ENCODE measurements around the gene TAF11L13.
A peak's percentile ranks its signal among the peaks of the same experiment; 100 is the strongest.
"Not testable (repeated sequence)": the region's sequence is repeated elsewhere in the genome, so short reads cannot be mapped to it uniquely, and the experiment has no call there.

TAF11L13 gene

GRCh38 chr5:17631788-17632187 is at the start of gene TAF11L13:
Gene TAF11L13, plus strand, starts transcription at chr5:17632088.
- not testable (repeated sequence) for DNase-seq (ENCODE audit: low read depth)

- not testable (repeated sequence) for DNase-seq (ENCODE audit: low read depth)
These were observed 46.2 kb upstream of the TAF11L13 start, which contains the start of gene TAF11L7 for GRCh38 chr5:17585658-17586057. Gene TAF11L7, minus strand, starts transcription at chr5:17585758.

GRCh38 chr5:17590860-17591259 is 41.0 kb upstream of the TAF11L13 start, which contains the start of gene TAF11L8:
Gene TAF11L8, minus strand, starts transcription at chr5:17590960.
- not testable (repeated sequence) for DNase-seq (ENCODE audit: low read depth)

GRCh38 chr5:17594255-17594654 is 37.6 kb upstream of the TAF11L13 start, which contains the start of gene TAF11L9:
Gene TAF11L9, minus strand, starts transcription at chr5:17594394.
- not testable (repeated sequence) for DNase-seq (ENCODE audit: low read depth)

- not testable (repeated sequence) for DNase-seq (ENCODE audit: low read depth)
These were observed 34.2 kb upstream of the TAF11L13 start, which contains the start of gene TAF11L10 for GRCh38 chr5:17597728-17598127. Gene TAF11L10, minus strand, starts transcription at chr5:17597828.

GRCh38 chr5:17603880-17604279 is 28.0 kb upstream of the TAF11L13 start, which contains the start of gene TAF11L11:
Gene TAF11L11, plus strand, starts transcription at chr5:17604183.
- DNase-seq (ENCODE audit: low read depth), result not testable (repeated sequence)

GRCh38 chr5:17604951-17605350 is 26.9 kb upstream of the TAF11L13 start:
- no peak for DNase-seq (ENCODE audit: low read depth)

- DNase-seq (ENCODE audit: low read depth), result not testable (repeated sequence)
These were observed 24.4 kb upstream of the TAF11L13 start for GRCh38 chr5:17607461-17607860.

GRCh38 chr5:17610092-17610491 is 21.8 kb upstream of the TAF11L13 start, which contains the start of gene TAF11L12:
Gene TAF11L12, plus strand, starts transcription at chr5:17610392.
- not testable (repeated sequence) for DNase-seq (ENCODE audit: low read depth)

- DNase-seq (ENCODE audit: low read depth), result no peak
These were observed 16.8 kb upstream of the TAF11L13 start for GRCh38 chr5:17614872-17615605.

- peak; percentile 6 for DNase-seq (ENCODE audit: low read depth)
These were observed 12.5 kb upstream of the TAF11L13 start for GRCh38 chr5:17619354-17619753.

- no peak for DNase-seq (ENCODE audit: low read depth)
These were observed 11.3 kb upstream of the TAF11L13 start for GRCh38 chr5:17620627-17621026.

- DNase-seq (ENCODE audit: low read depth), result no peak
These were observed 6.2 kb upstream of the TAF11L13 start for GRCh38 chr5:17625686-17626085.

GRCh38 chr5:17634160-17634559 is 2.3 kb downstream of the TAF11L13 start, which contains the start of gene TAF11L14:
Gene TAF11L14, plus strand, starts transcription at chr5:17634460.
- no peak for DNase-seq (ENCODE audit: low read depth)

GRCh38 chr5:17649232-17649631 is 17.3 kb downstream of the TAF11L13 start:
- DNase-seq (ENCODE audit: low read depth), result not testable (repeated sequence)

- not testable (repeated sequence) for DNase-seq (ENCODE audit: low read depth)
These were observed 23.4 kb downstream of the TAF11L13 start for GRCh38 chr5:17655201-17655759.

GRCh38 chr5:17655921-17656320 is 24.0 kb downstream of the TAF11L13 start:
- DNase-seq (ENCODE audit: low read depth), result no peak

- no peak for DNase-seq (ENCODE audit: low read depth)
These were observed 31.3 kb downstream of the TAF11L13 start for GRCh38 chr5:17663182-17663581.

GRCh38 chr5:17665836-17666235 is 33.9 kb downstream of the TAF11L13 start:
- no peak for DNase-seq (ENCODE audit: low read depth)

GRCh38 chr5:17666726-17667235 is 34.9 kb downstream of the TAF11L13 start:
- DNase-seq (ENCODE audit: low read depth), result no peak

GRCh38 chr5:17670353-17670752 is 38.5 kb downstream of the TAF11L13 start:
- no peak for DNase-seq (ENCODE audit: low read depth)

GRCh38 chr5:17678751-17679324 is 47.0 kb downstream of the TAF11L13 start:
- no peak for DNase-seq (ENCODE audit: low read depth)

All from HS-5 (cell line).